GM21526 (cell line): ENCODE data around the gene FOSB.

Experiments used
- ATAC-seq: cut with Tn5 transposase; IDR thresholded peaks from one replicate; pipeline ENCODE4 v1.9.1; 2021; ENCODE audit warnings: moderate library complexity; ENCODE audit not compliant: unreplicated experiment, low FRiP score

FOSB gene

GRCh38 chr19:45477713-45478453 lies 10.1 kb downstream of the FOSB start:
- ATAC-seq, result no peak

GRCh38 chr19:45478454-45479238 lies 10.8 kb downstream of the FOSB start:
- ATAC-seq, result peak; percentile 51

- ATAC-seq, result no peak
Observed at GRCh38 chr19:45483033-45483432, 15.2 kb downstream of the FOSB start.

- ATAC-seq, result no peak
Observed at GRCh38 chr19:45484273-45484945, 16.6 kb downstream of the FOSB start.

GRCh38 chr19:45485305-45486077 lies 17.7 kb downstream of the FOSB start:
- ATAC-seq, result peak; percentile 81

- ATAC-seq, result no peak
Observed at GRCh38 chr19:45488708-45489107, 20.9 kb downstream of the FOSB start.

- ATAC-seq, result no peak
Observed at GRCh38 chr19:45489216-45489855, 21.5 kb downstream of the FOSB start.

- no peak for ATAC-seq
Observed at GRCh38 chr19:45492137-45492626, 24.4 kb downstream of the FOSB start.

GRCh38 chr19:45492627-45493470 lies 25.1 kb downstream of the FOSB start:
- ATAC-seq, result no peak

GRCh38 chr19:45494261-45494916 lies 26.6 kb downstream of the FOSB start:
- ATAC-seq, result no peak

GRCh38 chr19:45495178-45495577 lies 27.4 kb downstream of the FOSB start:
- ATAC-seq, result no peak

GRCh38 chr19:45496349-45496953 lies 28.7 kb downstream of the FOSB start:
- no peak for ATAC-seq

- no peak for ATAC-seq
Observed at GRCh38 chr19:45497791-45498190, 30.0 kb downstream of the FOSB start.

- no peak for ATAC-seq
Observed at GRCh38 chr19:45498411-45499195, 30.8 kb downstream of the FOSB start, which contains the start of gene PPM1N. TSS of gene PPM1N (plus strand) at chr19:45498443. CDS start at chr19:45498473, 30 bp downstream.

GRCh38 chr19:45499196-45500180 lies 31.7 kb downstream of the FOSB start:
- no peak for ATAC-seq
